Measurements from ENCODE around the gene SIX5.

The SIX5 gene

GRCh38 chr19:45773384-45773783 lies 4.3 kb upstream of the SIX5 start:
- no peak for DNase-seq

GRCh38 chr19:45772912-45773311 lies 3.9 kb upstream of the SIX5 start:
- DNase-seq: no peak

DNA sequence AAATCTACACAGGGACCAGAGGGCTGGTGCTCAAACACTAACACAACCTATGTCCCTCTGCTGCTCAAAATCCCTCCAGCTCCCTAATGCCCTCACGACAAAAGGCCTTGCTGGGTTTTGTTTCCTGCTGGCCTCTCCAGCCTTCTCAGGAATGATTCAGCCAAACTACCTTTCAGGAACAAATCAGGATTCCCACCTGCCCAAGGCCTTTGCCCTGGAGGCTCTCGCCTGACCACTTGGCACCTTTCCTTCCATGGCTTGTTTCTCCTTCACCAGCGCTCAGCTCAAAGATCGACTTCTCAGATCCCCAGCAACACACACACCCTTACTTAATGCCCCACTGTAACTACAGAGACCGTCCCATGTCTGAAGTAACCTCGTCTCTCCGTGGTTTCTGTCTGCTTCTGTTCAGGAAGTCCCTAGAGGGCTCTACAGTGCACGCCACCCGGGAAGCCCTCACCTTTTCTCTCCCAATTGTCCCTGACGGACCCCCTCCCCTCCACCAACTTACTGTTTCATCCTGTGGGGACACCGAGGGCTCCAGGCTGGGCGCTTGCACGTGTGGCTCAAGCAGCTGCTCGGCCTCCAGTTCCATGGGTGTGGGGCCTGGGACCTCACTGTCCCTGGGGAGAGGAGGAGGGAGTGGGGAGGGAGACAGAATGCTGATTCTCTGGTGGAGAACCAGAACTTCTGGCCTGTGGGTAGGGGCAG lies 3.2 kb upstream of the SIX5 start:
- peak; percentile 15 to 32 for DNase-seq

DNA sequence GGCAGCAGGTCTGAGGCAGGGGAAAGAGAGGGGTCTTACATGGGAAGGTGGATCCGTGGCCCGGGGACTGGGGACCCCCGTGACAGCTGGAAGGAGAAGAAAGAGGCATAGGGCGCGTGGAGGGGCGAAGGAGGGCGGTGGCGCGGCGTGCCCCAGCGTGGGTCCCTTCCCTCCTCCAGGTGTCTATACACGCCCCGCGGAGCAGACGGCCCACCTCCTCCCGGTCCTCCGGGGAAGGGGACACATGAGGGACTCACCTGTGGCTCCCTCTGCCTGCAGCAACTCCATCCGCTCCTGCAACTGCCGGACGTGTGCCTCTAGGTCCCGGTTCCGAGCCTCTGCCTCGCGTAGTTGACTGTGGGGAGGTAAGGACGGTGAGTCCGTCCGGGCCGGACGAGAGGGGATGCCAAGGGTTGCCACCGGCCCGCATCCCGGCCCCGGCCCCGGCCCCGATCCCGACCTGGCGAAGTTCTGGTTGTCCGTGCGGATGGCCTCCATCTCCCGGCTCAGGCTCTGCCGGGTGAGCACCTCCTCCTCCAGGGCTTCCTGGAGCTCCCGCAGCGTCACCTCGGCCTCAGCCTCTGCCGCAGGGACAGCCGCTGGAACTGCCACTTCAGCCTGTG lies 2.4 kb upstream of the SIX5 start:
- DNase-seq: no peak

GRCh38 chr19:45770192-45771101 lies 1.4 kb upstream of the SIX5 start:
- peak; percentile 97 to 98 for DNase-seq

- no peak for DNase-seq
Observed at GRCh38 chr19:45769821-45770191, 754 bp upstream of the SIX5 start.

DNA sequence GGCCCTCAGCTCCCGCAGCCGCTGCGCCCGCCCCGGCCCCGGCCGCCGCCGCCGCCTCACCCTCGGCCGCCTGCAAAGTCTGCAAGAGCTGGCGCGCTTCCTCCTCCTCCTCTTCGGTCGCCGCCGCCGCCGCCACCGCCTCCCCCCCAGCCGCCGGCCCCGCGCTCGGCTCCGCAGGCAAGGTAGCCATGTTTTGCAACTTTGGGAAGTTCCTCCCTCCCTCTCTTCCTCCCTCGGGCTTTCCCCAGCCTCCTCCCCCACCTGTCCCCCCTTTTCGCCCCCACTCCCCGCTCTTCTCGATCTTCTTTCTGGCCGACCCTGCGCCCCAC lies 433 bp downstream of the SIX5 start:
- DNase-seq: peak; percentile 19 to 55

DNA sequence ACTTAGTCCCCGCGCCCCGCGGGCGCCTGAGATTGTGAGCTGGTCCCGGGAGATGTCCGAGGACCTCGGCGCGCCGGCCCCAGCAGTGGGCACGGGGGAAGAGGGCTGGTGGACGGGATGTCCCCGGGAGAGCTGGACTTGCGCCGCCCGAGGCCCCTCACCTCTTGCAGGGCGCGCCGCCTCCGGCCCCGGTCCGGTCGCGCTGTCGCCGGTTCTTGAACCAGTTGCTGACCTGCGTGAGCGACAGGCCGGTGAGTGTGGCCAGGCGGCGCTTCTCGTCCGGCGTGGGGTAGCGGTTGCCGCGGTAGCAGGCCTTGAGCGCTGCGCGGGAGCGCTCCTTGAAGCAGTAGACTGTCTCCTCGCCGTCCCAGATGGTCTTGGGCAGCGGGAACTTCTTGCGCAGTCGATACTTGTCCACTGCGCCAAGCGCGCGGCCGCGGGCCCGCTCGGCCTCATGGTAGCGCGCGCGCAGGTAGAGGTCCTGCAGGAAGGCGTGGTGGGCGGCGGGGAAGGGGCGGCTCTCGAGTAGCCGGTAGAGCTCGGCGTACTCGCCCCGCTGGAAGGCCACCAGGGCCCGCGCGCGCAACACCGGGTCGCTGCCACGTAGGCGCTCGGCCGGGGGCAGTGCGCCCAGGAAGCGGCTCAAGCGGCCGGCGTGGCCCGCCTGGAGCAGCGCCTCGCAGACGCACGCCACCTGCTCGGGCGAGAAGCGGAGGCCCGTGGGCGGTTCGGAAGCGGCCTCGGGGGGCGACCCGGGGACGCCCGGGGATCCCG lies 984 bp downstream of the SIX5 start:
- no peak for DNase-seq

- no peak for DNase-seq
Observed at GRCh38 chr19:45767410-45767880, 1.6 kb downstream of the SIX5 start.

GRCh38 chr19:45766869-45767346 lies 2.1 kb downstream of the SIX5 start:
- no peak for DNase-seq

DNA sequence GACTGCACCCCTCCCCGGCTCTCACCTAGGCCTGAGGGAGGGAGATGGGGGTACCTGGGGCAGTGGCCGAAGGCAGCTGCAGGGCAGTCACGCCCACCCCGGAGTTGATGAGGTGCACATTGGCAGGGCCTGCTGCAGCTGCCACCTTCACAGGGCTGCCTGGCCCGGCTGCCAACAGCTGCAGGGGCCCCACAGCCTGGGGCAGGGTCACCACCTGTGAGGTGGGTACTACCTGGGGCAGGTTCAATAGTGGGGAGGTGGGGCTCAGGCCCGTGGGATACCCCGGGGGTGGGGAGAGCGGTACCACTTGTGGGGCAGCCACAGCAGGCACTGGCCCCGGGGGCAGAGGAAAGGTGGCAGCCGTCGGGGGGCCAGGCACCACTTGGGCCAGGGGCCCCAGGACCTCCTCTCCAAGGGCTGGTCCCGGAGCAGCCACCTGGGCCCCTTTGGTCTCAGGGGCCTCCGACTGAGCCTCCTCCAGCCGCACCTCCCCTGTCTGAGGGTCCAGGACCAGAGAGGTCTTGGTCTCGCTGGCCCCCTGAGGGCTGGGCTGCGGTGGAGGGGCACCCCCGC lies 2.7 kb downstream of the SIX5 start:
- DNase-seq: no peak

DNA sequence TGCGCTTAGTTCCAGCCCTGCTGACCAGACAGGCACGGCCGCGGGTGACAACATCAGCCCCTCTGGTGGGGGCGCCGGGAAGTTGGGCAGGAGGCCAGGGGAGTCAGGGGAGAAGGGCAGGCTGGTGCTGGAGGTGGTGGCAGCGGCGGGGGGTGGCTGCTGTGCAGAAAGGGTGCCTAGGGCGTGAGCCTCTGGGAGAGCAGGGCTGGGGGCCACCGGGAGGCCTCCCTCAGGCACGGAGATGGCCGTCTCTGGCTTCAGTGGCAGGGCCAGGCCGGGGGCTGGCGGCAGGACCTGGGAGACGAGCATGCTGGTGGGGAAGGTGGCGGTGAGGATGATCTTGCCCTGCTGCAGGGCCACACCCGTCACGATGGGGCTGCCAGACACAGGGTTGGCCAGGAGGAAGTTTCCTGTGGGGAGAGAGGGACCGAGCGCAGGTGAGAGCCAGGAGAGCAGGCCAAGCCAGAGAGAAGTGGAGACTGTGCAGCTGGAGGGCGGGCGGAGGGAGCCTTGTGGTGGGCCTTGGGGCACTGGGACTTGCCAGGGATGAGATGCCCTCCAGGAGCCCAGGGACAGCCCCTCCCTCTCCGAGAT lies 3.3 kb downstream of the SIX5 start:
- DNase-seq: no peak

DNA sequence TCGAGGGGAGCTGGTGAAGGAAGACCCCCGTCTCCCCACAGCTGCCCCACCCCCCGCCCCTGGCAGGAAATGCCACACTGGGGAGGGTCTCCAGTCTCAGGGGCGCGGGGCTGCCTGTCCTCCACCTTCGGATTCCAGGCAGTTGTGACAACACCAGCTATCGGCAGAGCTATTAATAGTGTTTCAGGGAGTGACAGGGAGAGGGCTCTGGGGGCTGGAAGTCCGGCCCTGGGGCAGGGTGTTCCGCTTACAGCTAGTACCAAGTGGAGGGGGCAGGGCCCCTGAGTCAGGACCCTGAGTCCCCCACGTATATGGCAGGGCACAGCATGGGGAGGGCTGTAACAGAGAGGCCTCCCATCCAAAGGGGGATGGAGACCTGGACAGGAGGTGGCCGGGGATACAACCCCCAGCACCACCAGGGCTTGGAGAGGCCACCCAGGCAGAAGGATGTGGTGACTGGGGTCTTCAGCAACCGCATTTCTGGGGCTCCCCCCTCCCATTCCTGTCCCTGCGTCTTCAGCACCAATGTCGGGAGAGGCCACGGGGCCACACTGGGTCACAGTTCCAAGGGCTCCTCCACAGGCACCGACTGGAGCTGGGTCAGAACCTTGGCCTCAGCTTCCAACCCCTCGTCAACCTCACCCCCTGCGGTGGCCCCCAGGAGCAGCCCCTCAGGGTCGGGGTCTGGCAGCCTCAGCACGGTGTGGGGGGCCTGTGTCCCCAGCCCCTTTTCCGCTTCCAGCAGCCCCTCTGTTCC lies 3.9 kb downstream of the SIX5 start:
- DNase-seq: no peak

DNA sequence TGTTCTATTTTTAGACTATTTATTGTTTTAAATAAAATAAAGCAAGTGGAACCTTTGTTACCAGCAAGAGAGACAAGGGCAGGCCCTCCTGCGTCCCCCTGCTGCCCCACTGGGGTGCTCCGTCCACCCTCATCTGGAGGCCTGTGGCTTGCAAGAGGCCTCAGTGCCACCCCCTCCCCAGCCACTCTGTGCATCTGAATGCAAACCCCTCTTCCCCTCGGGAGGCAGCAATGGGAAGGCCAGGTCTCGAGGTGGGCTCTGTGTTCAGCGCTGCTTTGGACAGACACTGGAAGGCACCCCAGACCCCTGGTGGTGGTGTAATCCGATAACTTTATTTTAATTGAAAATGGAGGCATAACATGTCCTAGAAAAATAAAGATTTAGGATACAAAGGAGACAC lies 4.6 kb downstream of the SIX5 start:
- DNase-seq: no peak

DNA sequence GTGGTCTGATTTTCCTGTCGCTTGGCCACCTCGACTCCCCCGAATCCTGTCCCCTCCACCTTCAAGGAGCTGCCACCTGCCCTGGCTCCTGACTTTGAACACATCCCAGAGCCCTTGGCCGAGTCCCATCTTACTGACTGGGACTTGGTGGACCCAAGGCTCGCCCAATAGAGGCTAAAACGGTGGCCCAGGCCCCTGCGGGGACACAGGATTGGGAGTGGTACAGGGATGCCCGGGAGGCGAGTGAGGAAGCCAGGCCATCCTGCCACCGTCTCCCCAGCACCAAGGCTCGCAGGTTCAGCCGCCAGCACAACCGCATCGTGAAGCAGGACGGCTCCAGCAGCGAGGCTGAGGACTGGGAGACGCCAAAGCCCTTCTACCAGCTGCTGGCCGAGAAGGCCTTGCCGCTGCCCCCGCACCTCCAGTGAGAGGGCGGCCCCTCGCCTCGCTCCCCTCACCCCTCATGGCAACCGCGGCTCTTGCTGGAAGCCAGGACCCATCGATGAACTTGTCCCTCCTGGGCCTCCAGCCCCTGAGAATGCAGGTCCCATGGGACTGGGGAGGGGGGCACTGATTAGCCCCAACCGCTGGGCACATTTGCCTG lies 5.3 kb downstream of the SIX5 start:
- DNase-seq: no peak

GRCh38 chr19:45762870-45763631 lies 6.0 kb downstream of the SIX5 start:
- no peak for DNase-seq

- DNase-seq: no peak
Observed at GRCh38 chr19:45761714-45762113, 7.3 kb downstream of the SIX5 start.

- DNase-seq: no peak
Observed at GRCh38 chr19:45758921-45759320, 10.1 kb downstream of the SIX5 start.

DNA sequence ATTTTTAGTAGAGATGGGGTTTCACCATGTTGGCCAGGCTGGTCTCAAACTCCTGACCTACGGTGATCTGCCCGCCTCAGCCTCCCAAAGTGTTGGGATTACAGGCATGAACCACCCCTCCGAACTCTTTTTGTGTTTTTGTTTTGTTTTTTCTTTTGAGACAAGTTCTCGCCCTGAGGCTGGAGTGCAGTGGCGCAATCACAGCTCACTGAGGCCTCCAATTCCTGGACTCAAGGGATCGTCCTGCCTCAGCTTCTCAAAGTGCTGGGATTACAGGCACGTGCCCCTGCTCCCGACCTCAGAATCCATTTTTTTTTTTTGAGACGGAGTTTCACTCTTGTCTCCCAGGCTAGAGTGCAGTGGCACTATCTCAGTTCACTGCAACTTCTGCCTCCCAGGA lies 11.4 kb downstream of the SIX5 start:
- DNase-seq: no peak

- no peak for DNase-seq
Observed at GRCh38 chr19:45754323-45754722, 14.7 kb downstream of the SIX5 start.
